ENCODE results near the gene KLRC3. TPM values are rescaled to one million over a fixed set of nuclear protein-coding genes. Genes with fewer than 3 reads are reported as not detected.
"Not testable (repeated sequence)": the region's sequence is repeated elsewhere in the genome, so short reads cannot be mapped to it uniquely, and the experiment has no call there.

KLRC3 gene
- total RNA-seq, 1 experiment from 2014 or later, result not detected

DNA sequence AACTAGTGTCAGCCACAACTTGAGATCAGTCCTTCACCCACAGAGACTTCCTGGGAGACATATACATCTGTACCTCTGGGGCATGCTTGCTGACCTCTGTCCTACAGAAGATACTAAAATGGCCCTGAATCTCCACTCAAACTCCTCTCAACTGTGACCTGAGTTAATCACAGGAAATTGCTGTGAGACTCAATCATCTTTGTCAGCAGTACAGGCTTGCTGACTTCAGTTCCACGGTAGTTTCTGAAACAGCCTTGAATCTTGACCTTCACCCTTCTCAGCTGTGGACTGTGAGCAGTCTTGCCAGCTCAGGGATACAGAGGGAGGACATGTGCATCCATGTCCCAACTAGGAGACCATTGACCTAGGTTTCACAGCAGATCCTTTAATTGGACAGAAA, 34.1 kb upstream of the KLRC3 start:
- no peaks in the 10 kb centered on the region for H3K27me3 Mint-ChIP-seq (ENCODE audit: low read depth)
- no peak overlapping the region for H3K27ac Mint-ChIP-seq
- POLR2A ChIA-PET, result no interaction called here
- H3K4me3 Mint-ChIP-seq, result no peak overlapping the region
- H3K4me1 Mint-ChIP-seq, result peaks cover 17% of the 10 kb centered on the region
- CTCF ChIA-PET, result no interaction called here
- DNase-seq (ENCODE audit: low spot score), result no peak
- H3K36me3 Mint-ChIP-seq, result peaks cover 29% of the 10 kb centered on the region
- TF ChIP-seq, protein P1, sequence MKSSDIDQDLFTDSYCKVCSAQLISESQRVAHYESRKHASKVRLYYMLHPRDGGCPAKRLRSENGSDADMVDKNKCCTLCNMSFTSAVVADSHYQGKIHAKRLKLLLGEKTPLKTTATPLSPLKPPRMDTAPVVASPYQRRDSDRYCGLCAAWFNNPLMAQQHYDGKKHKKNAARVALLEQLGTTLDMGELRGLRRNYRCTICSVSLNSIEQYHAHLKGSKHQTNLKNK (CRISPR knock-in tag; IDR thresholded peaks at IDR 0.05), result no peak
- TF ChIP-seq JAZF1 (CRISPR knock-in tag; IDR thresholded peaks at IDR 0.05), result no peak
- TF ChIP-seq SP1 (CRISPR knock-in tag; conservative IDR thresholded peaks at IDR 0.05), result no peak
- no peak for ATAC-seq
- peaks cover 40% of the 10 kb centered on the region for H3K9me3 Mint-ChIP-seq

DNA sequence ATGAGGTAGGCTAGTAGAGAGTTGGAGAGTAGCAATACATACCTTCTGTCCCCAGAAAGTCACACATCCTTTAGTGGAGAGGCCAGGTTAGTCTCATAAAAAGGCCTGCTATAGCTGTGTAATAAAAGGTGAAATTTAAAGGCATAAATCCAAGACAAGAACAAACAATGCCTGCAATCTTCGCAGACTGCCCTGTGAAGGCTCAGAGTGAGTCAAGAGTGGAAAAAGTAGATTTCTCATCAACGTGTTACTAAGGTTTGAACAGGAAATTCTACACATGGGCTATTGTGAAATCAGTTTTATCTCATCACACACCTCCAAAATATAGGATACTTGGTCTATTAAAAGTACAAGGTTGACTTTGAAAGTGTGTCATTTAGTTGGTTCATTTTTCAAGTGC, 32.8 kb upstream of the KLRC3 start, which contains the start of gene KLRC1:
Gene KLRC1 (minus strand): TSS at position 222 of the 400 bp plus-strand sequence. CDS start 2,221 bp downstream, outside the sequence.
- Mint-ChIP-seq H3K36me3 (peaks cover 25% of the 10 kb centered on the region), H3K27ac (no peak within 1 kb of the TSS), H3K4me3 (no peak within 1 kb of the TSS), H3K4me1 (peaks cover 16% of the 10 kb centered on the region), H3K27me3 (ENCODE audit: low read depth) (no peaks in the 10 kb centered on the region), H3K9me3 (peaks cover 29% of the 10 kb centered on the region)
- no peak for ATAC-seq
- DNase-seq (ENCODE audit: low spot score), result no peak
- POLR2A ChIA-PET, result no interaction called here
- TF ChIP-seq TCF7 (CRISPR knock-in tag; IDR thresholded peaks at IDR 0.05; ENCODE audit: low read depth) (no peak), ZNF416 (CRISPR knock-in tag; IDR thresholded peaks at IDR 0.05) (no peak), SMAD3 (CRISPR knock-in tag; IDR thresholded peaks at IDR 0.05; ENCODE audit: borderline replicate concordance) (no peak), NFATC4 (CRISPR knock-in tag; IDR thresholded peaks at IDR 0.05) (no peak), EMX1 (CRISPR knock-in tag; IDR thresholded peaks at IDR 0.05) (no peak)
- TF ChIP-seq, protein P2, sequence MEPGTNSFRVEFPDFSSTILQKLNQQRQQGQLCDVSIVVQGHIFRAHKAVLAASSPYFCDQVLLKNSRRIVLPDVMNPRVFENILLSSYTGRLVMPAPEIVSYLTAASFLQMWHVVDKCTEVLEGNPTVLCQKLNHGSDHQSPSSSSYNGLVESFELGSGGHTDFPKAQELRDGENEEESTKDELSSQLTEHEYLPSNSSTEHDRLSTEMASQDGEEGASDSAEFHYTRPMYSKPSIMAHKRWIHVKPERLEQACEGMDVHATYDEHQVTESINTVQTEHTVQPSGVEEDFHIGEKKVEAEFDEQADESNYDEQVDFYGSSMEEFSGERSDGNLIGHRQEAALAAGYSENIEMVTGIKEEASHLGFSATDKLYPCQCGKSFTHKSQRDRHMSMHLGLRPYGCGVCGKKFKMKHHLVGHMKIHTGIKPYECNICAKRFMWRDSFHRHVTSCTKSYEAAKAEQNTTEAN (CRISPR knock-in tag; IDR thresholded peaks at IDR 0.05), result no peak
- CTCF ChIA-PET, result no interaction called here

DNA sequence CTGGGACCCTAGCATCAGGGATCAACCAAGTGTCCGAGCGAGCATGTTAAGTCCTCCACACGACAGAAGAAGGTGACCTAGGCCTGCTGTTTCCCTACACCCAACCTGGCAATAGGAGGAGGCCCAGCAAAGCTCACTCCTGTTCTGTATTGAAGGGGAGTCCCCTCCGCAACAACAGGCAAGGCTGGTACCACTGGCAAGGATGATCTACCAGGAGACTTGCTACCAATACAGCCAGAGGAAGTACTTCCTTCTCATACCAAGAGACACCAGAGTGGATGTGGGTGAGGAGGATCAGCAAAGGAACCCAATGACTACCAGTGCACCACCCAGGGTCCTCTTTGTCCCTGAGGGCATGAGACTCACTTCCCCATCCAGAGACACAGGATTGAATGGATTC, 27.8 kb upstream of the KLRC3 start:
- Mint-ChIP-seq H3K9me3 (no peaks in the 10 kb centered on the region), H3K4me1 (no peaks in the 10 kb centered on the region), H3K4me3 (no peak overlapping the region), H3K27me3 (ENCODE audit: low read depth) (no peaks in the 10 kb centered on the region), H3K36me3 (no peaks in the 10 kb centered on the region), H3K27ac (no peak overlapping the region)
- POLR2A ChIA-PET, result no interaction called here
- ATAC-seq, result no peak
- TF ChIP-seq SP1 (CRISPR knock-in tag; conservative IDR thresholded peaks at IDR 0.05), result no peak
- TF ChIP-seq, protein P2 (CRISPR knock-in tag; IDR thresholded peaks at IDR 0.05), result no peak
- no peak for TF ChIP-seq ZNF396 (CRISPR knock-in tag; IDR thresholded peaks at IDR 0.05; ENCODE audit: borderline replicate concordance)
- TF ChIP-seq, protein P3, sequence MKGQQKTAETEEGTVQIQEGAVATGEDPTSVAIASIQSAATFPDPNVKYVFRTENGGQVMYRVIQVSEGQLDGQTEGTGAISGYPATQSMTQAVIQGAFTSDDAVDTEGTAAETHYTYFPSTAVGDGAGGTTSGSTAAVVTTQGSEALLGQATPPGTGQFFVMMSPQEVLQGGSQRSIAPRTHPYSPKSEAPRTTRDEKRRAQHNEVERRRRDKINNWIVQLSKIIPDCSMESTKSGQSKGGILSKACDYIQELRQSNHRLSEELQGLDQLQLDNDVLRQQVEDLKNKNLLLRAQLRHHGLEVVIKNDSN (CRISPR knock-in tag; IDR thresholded peaks at IDR 0.05), result no peak
- TF ChIP-seq TEAD1 (CRISPR knock-in tag; IDR thresholded peaks at IDR 0.05), result no peak
- TF ChIP-seq, protein P4, sequence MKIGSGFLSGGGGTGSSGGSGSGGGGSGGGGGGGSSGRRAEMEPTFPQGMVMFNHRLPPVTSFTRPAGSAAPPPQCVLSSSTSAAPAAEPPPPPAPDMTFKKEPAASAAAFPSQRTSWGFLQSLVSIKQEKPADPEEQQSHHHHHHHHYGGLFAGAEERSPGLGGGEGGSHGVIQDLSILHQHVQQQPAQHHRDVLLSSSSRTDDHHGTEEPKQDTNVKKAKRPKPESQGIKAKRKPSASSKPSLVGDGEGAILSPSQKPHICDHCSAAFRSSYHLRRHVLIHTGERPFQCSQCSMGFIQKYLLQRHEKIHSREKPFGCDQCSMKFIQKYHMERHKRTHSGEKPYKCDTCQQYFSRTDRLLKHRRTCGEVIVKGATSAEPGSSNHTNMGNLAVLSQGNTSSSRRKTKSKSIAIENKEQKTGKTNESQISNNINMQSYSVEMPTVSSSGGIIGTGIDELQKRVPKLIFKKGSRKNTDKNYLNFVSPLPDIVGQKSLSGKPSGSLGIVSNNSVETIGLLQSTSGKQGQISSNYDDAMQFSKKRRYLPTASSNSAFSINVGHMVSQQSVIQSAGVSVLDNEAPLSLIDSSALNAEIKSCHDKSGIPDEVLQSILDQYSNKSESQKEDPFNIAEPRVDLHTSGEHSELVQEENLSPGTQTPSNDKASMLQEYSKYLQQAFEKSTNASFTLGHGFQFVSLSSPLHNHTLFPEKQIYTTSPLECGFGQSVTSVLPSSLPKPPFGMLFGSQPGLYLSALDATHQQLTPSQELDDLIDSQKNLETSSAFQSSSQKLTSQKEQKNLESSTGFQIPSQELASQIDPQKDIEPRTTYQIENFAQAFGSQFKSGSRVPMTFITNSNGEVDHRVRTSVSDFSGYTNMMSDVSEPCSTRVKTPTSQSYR (CRISPR knock-in tag; IDR thresholded peaks at IDR 0.05), result no peak
- TF ChIP-seq, protein P5, sequence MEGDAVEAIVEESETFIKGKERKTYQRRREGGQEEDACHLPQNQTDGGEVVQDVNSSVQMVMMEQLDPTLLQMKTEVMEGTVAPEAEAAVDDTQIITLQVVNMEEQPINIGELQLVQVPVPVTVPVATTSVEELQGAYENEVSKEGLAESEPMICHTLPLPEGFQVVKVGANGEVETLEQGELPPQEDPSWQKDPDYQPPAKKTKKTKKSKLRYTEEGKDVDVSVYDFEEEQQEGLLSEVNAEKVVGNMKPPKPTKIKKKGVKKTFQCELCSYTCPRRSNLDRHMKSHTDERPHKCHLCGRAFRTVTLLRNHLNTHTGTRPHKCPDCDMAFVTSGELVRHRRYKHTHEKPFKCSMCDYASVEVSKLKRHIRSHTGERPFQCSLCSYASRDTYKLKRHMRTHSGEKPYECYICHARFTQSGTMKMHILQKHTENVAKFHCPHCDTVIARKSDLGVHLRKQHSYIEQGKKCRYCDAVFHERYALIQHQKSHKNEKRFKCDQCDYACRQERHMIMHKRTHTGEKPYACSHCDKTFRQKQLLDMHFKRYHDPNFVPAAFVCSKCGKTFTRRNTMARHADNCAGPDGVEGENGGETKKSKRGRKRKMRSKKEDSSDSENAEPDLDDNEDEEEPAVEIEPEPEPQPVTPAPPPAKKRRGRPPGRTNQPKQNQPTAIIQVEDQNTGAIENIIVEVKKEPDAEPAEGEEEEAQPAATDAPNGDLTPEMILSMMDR (IDR thresholded peaks at IDR 0.05), result no peak
- no peak for TF ChIP-seq FOXP1 (CRISPR knock-in tag; IDR thresholded peaks at IDR 0.05; ENCODE audit: borderline replicate concordance)
- CTCF ChIA-PET, result no interaction called here
- no peak for DNase-seq (ENCODE audit: low spot score)

DNA sequence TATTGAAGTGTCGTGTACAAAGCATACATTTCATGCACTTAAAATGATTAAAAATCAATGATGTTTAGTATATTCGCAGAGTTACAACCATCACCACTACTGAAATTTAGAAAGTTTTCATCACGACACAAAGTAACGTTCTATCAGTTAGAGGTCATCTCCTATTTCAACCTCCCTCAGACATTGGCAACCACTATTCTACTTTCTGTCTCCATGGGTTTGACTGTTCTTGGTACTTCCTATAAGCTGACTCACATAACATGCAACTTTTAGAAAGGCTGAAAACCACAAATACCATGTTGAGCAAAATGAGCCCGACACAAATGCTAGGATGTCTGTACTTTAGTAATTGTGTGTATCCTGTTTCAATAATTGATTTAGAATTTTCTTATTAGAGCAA, 25.7 kb upstream of the KLRC3 start:
- DNase-seq (ENCODE audit: low spot score); H3K9me3 Mint-ChIP-seq; H3K4me1 Mint-ChIP-seq; H3K27ac Mint-ChIP-seq; POLR2A ChIA-PET; H3K36me3 Mint-ChIP-seq; ATAC-seq; H3K4me3 Mint-ChIP-seq; H3K27me3 Mint-ChIP-seq (ENCODE audit: low read depth): not testable (repeated sequence)
- CTCF ChIA-PET, result interaction anchor here (0.7 kb wide), 1 partner anchor 10 kb away, joined by 3 read pairs; no protein-coding TSS in a partner anchor

DNA sequence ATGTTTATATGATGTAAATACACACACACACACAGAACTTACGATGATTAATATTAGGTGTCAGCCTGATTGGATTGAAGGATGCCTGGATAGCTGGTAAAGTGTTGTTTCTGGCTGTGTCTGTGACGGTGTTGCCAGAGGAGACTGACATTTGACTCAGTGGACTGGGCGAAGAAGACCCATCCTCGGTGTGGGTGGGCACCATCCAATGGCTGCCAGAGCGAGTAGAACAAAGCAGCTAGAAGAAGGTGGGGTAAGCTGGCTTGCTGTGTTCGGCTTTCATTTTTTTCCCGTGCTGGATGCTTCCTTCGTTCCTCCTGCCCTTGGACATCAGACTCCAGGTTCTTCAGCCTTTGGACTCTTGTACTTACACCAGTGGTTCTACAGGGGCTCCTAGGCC, 20.7 kb upstream of the KLRC3 start:
- H3K4me1 Mint-ChIP-seq; H3K4me3 Mint-ChIP-seq; H3K27ac Mint-ChIP-seq; H3K9me3 Mint-ChIP-seq; DNase-seq (ENCODE audit: low spot score); H3K36me3 Mint-ChIP-seq; POLR2A ChIA-PET; ATAC-seq; CTCF ChIA-PET; H3K27me3 Mint-ChIP-seq (ENCODE audit: low read depth): not testable (repeated sequence)

DNA sequence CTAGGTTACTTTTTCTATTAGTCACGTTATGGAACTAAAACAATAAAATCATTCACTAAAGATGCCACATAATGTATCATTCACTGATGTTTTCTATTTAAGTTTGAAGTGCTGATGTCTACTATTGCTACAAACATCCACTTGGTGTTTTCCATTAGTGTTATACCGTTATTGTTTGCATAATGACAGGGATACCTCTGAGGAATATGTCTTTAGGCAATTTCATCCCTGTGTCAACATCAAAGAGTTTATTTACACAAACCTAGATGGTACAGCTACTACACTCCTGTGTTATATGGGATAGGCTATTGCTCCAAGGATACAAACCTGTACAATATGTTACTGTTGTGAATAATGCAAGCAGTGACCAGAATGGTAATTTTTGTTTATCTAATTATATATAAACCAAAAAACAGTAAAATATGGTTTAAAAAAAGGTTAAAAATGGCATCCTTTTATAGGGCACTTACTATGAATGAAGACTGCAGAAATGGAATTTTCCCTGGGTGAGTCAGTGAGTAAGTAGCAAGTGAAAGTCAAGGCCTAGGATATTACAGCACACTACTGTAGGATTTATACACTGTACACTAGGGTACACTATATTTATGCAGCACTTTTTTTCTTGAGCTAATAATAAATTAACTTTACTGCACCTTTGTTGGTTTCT, 19.3 kb upstream of the KLRC3 start:
- H3K27ac Mint-ChIP-seq; H3K9me3 Mint-ChIP-seq; H3K4me1 Mint-ChIP-seq; H3K36me3 Mint-ChIP-seq; H3K27me3 Mint-ChIP-seq (ENCODE audit: low read depth); H3K4me3 Mint-ChIP-seq; ATAC-seq; POLR2A ChIA-PET; CTCF ChIA-PET; DNase-seq (ENCODE audit: low spot score): not testable (repeated sequence)

All from WTC11 (cell line).